H9 (cell line): Measurements from ENCODE around the gene TOGARAM1. TPM values are rescaled to one million over a fixed set of nuclear protein-coding genes. Genes with fewer than 3 reads are reported as not detected.

Source experiments
- DNase-seq: peaks from one replicate; pipeline ENCODE4 v3.0.0-alpha.2; 2017
- H2AFZ ChIP-seq: one replicate; pipeline ENCODE4 v1.6.1; 2013; ENCODE audit warnings: mild to moderate bottlenecking, low read length, control low read depth, moderate library complexity
- H2AK5ac ChIP-seq: 2 replicates; pipeline ENCODE4 v1.6.1; 2013; ENCODE audit warnings: low read length, control low read depth, mixed read lengths; ENCODE audit not compliant: insufficient read length
- H2BK120ac ChIP-seq: one replicate; pipeline ENCODE4 v1.6.1; 2013; ENCODE audit warnings: low read depth, mild to moderate bottlenecking, low read length, control low read depth, inconsistent platforms; ENCODE audit not compliant: poor library complexity, severe bottlenecking
- H2BK12ac ChIP-seq: 2 replicates; pipeline ENCODE4 v1.6.1; 2013; ENCODE audit warnings: low read length, control low read depth, mixed read lengths, low read depth; ENCODE audit not compliant: insufficient read length
- H2BK15ac ChIP-seq: 2 replicates; pipeline ENCODE4 v1.6.1; 2013; ENCODE audit warnings: low read depth, low read length, control low read depth
- H2BK20ac ChIP-seq: one replicate; pipeline ENCODE4 v1.6.1; 2013; ENCODE audit warnings: low read depth, mild to moderate bottlenecking, low read length, control low read depth, inconsistent platforms; ENCODE audit not compliant: poor library complexity, severe bottlenecking
- H2BK5ac ChIP-seq: 2 replicates; pipeline ENCODE4 v1.6.1; 2013; ENCODE audit warnings: low read length, control low read depth, mixed read lengths; ENCODE audit not compliant: insufficient read length
- H3K14ac ChIP-seq: 2 replicates; pipeline ENCODE4 v1.6.1; 2013; ENCODE audit warnings: low read length, control low read depth; ENCODE audit not compliant: insufficient read depth
- H3K18ac ChIP-seq: 2 replicates; pipeline ENCODE4 v1.6.1; 2013; ENCODE audit warnings: low read depth, mild to moderate bottlenecking, mixed read lengths, low read length, control low read depth; ENCODE audit not compliant: insufficient read length
- H3K23ac ChIP-seq: 2 replicates; pipeline ENCODE4 v1.6.1; 2013; ENCODE audit warnings: low read length, control low read depth, mixed read lengths, low read depth; ENCODE audit not compliant: insufficient read length
- H3K23me2 ChIP-seq: 2 replicates; pipeline ENCODE4 v1.6.1; 2013; ENCODE audit warnings: low read depth, mild to moderate bottlenecking, mixed read lengths, low read length, control low read depth; ENCODE audit not compliant: insufficient read length, poor library complexity, severe bottlenecking
- H3K27ac ChIP-seq: 2 replicates; pipeline ENCODE4 v1.5.1; 2013; ENCODE audit warnings: low read length, control low read depth, mixed read lengths, low read depth; ENCODE audit not compliant: insufficient read length
- H3K27me3 ChIP-seq: 2 replicates; pipeline ENCODE4 v1.6.1; 2013; ENCODE audit warnings: low read length, control low read depth, inconsistent platforms; ENCODE audit not compliant: insufficient read depth
- H3K4ac ChIP-seq: 2 replicates; pipeline ENCODE4 v1.6.1; 2013; ENCODE audit warnings: low read depth, mild to moderate bottlenecking, control low read depth, inconsistent platforms, low read length, moderate library complexity
- H3K4me1 ChIP-seq: 2 replicates; pipeline ENCODE4 v1.6.1; 2013; ENCODE audit warnings: low read length, control low read depth, inconsistent platforms; ENCODE audit not compliant: insufficient read depth
- H3K4me2 ChIP-seq: 2 replicates; pipeline ENCODE4 v1.6.1; 2013; ENCODE audit warnings: low read length, control low read depth, mixed read lengths; ENCODE audit not compliant: insufficient read length, insufficient read depth
- H3K56ac ChIP-seq: 2 replicates; pipeline ENCODE4 v1.6.1; 2013; ENCODE audit warnings: low read depth, mild to moderate bottlenecking, mixed read lengths, low read length, control low read depth; ENCODE audit not compliant: insufficient read length
- H3K79me1 ChIP-seq: 2 replicates; pipeline ENCODE4 v1.6.1; 2013; ENCODE audit warnings: low read depth, mild to moderate bottlenecking, moderate library complexity, low read length, control low read depth, inconsistent platforms; ENCODE audit not compliant: insufficient read depth, poor library complexity, severe bottlenecking
- H3K79me2 ChIP-seq: 2 replicates; pipeline ENCODE4 v1.6.1; 2013; ENCODE audit warnings: low read length, control low read depth, inconsistent platforms; ENCODE audit not compliant: insufficient read depth
- H3K9ac ChIP-seq: 2 replicates; pipeline ENCODE4 v1.6.1; 2013; ENCODE audit warnings: low read length, control low read depth, mixed read lengths; ENCODE audit not compliant: insufficient read length; ENCODE audit errors: extremely low read depth
- H3K9me3 ChIP-seq: one replicate; pipeline ENCODE4 v1.6.1; 2013; ENCODE audit warnings: low read depth, low read length, inconsistent platforms; ENCODE audit not compliant: control insufficient read depth
- H3T11ph ChIP-seq: one replicate; pipeline ENCODE4 v1.6.1; 2013; ENCODE audit warnings: mild to moderate bottlenecking, low read length, control low read depth, inconsistent platforms
- H4K20me1 ChIP-seq: one replicate; pipeline ENCODE4 v1.6.1; 2013; ENCODE audit not compliant: control insufficient read depth, insufficient read length, insufficient read depth
- H4K5ac ChIP-seq: 2 replicates; pipeline ENCODE4 v1.6.1; 2013; ENCODE audit warnings: low read depth, mild to moderate bottlenecking, mixed read lengths, low read length, control low read depth; ENCODE audit not compliant: insufficient read length
- H4K8ac ChIP-seq: replicated peaks from 2 replicates; pipeline ENCODE4 v1.6.1; 2013; ENCODE audit warnings: low read length, control low read depth, mixed read lengths, low read depth; ENCODE audit not compliant: insufficient read length
- H4K91ac ChIP-seq: 2 replicates; pipeline ENCODE4 v1.6.1; 2013; ENCODE audit warnings: low read depth, mild to moderate bottlenecking, moderate library complexity, mixed read lengths, low read length, control low read depth; ENCODE audit not compliant: insufficient read length
- H3K27ac Mint-ChIP-seq, 3 experiments: 2 replicates in 2 of 3; 3 replicates in 1 of 3; pipeline ENCODE4 v1.8.0; 2020 to 2021; ENCODE audit warnings: mixed read lengths in 3 of 3, mild to moderate bottlenecking in 1 of 3, moderate library complexity in 1 of 3
- H3K27me3 Mint-ChIP-seq: 2 replicates; pipeline ENCODE4 v1.8.0; 2021; ENCODE audit warnings: low read depth, mild to moderate bottlenecking, moderate library complexity, mixed read lengths
- H3K36me3 Mint-ChIP-seq, 3 experiments: 2 replicates in 2 of 3; 3 replicates in 1 of 3; pipeline ENCODE4 v1.8.0; 2020 to 2021; ENCODE audit warnings: low read depth in 3 of 3, mixed read lengths in 3 of 3; ENCODE audit not compliant: insufficient read depth in 1 of 3
- H3K4me1 Mint-ChIP-seq, 2 experiments: 2 replicates each; pipeline ENCODE4 v1.8.0; 2020; ENCODE audit warnings: mixed read lengths in 2 of 2
- H3K4me3 Mint-ChIP-seq, 2 experiments: 2 replicates in 1 of 2; 3 replicates in 1 of 2; pipeline ENCODE4 v1.8.0; 2020 to 2021; ENCODE audit warnings: mild to moderate bottlenecking in 2 of 2, mixed read lengths in 2 of 2, moderate library complexity in 1 of 2
- H3K9me3 Mint-ChIP-seq, 2 experiments: 2 replicates in 1 of 2; 3 replicates in 1 of 2; pipeline ENCODE4 v1.8.0; 2020; ENCODE audit warnings: mild to moderate bottlenecking in 2 of 2, mixed read lengths in 2 of 2, moderate library complexity in 1 of 2
- WGBS: extraction: QIAGEN DNeasy Blood & Tissue Kit; methylation state at CpG from one replicate; pipeline ENCODE4 v1.1.7; 2013; ENCODE audit warnings: missing lambda C conversion rate, low lambda C conversion rate, mixed read lengths; ENCODE audit not compliant: insufficient read length; ENCODE audit errors: extremely low coverage; 5-methylcytosine and 5-hydroxymethylcytosine counted together
- total RNA-seq: library from RNA; stranded (reverse); gene quantifications from 2 replicates; pipeline ENCODE4 v1.2.1, GENCODE V29; 2021
- TF ChIP-seq, protein P1 (sequence below): fragments of 200-600 bp; sonication (generic); conservative IDR thresholded peaks from 3 replicates; pipeline ENCODE4 v1.8.0; 2021; ENCODE audit warnings: antibody characterized with exemption, mild to moderate bottlenecking

The TOGARAM1 gene
- total RNA-seq, 1 experiment from 2014 or later, result 11.4 TPM

DNA sequence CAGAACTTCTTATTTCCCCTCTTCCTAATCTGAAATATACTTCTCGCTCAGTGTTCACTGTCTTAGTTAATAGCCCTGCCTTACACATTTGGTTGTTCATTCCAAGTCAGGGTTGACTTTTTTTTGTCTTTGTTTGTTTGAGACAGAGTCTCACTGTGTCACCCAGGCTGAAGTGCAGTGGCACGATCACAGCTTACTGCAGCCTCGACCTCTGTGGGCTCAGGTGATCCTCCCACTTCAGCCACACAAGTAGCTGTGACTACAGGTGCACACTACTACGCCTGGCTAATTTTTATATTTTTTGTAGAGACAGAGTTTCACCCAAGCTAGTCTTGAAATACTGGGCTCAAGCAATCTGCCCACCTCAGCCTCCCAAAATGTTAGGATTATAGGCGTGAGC, 79.7 kb downstream of the TOGARAM1 start:
- Histone ChIP-seq H3K4me1 (no peaks in the 10 kb centered on the region), H3K4me2 (no peak overlapping the region), H3K9ac (no peak overlapping the region), H2BK12ac (no peak overlapping the region), H2AK5ac (no peak overlapping the region), H4K20me1 (no peaks in the 10 kb centered on the region), H3K56ac (no peak overlapping the region), H3K27ac (no peak overlapping the region), H3K18ac (no peak overlapping the region), H4K91ac (no peak overlapping the region), H3K4ac (no peak overlapping the region), H3K23ac (no peak overlapping the region), H2BK5ac (no peak overlapping the region), H2BK120ac (no peak overlapping the region), H3K14ac (no peak overlapping the region), H3K27me3 (no peaks in the 10 kb centered on the region), H3K79me1 (no peaks in the 10 kb centered on the region), H4K5ac (no peak overlapping the region), H3K79me2 (no peaks in the 10 kb centered on the region), H2BK20ac (no peak overlapping the region), H3K9me3 (peaks cover 18% of the 10 kb centered on the region), H4K8ac (no peak overlapping the region), H3T11ph (no peak overlapping the region), H2BK15ac (no peak overlapping the region), H3K23me2 (no peaks in the 10 kb centered on the region), H2AFZ (no peak overlapping the region)
- Mint-ChIP-seq H3K9me3 (peaks cover 7 to 14% of the 10 kb centered on the region in 2 experiments), H3K4me1 (no peaks in the 10 kb centered on the region), H3K36me3 (peaks cover 24 to 58% (median 43%) of the 10 kb centered on the region in 3 experiments), H3K27ac (peak overlapping the region in 1 of 3 experiments; percentile 60; a peak in 3 of 7 replicates), H3K27me3 (no peaks in the 10 kb centered on the region), H3K4me3 (no peak overlapping the region)
- no CpG with 5 or more reads among the region's 5 CpGs for WGBS
- no peak for DNase-seq
- TF ChIP-seq, protein P1, sequence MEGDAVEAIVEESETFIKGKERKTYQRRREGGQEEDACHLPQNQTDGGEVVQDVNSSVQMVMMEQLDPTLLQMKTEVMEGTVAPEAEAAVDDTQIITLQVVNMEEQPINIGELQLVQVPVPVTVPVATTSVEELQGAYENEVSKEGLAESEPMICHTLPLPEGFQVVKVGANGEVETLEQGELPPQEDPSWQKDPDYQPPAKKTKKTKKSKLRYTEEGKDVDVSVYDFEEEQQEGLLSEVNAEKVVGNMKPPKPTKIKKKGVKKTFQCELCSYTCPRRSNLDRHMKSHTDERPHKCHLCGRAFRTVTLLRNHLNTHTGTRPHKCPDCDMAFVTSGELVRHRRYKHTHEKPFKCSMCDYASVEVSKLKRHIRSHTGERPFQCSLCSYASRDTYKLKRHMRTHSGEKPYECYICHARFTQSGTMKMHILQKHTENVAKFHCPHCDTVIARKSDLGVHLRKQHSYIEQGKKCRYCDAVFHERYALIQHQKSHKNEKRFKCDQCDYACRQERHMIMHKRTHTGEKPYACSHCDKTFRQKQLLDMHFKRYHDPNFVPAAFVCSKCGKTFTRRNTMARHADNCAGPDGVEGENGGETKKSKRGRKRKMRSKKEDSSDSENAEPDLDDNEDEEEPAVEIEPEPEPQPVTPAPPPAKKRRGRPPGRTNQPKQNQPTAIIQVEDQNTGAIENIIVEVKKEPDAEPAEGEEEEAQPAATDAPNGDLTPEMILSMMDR, result no peak
